Measurements from ENCODE around the gene WNK2. TPM values are rescaled to one million over a fixed set of nuclear protein-coding genes. Genes with fewer than 3 reads are reported as not detected.

WNK2 gene
- 10 to 100 TPM in 2 of 4 donors, 1 to 10 TPM in 2; 3.8 to 17.7 (median 9.0) TPM for total RNA-seq

- H3K9me3 ChIP-seq, result no peaks in the 10 kb centered on the region
- peak within 1 kb of the TSS in 2 of 4 donors; percentile 38 to 76 for H3K27ac ChIP-seq
- TF ChIP-seq CTCF (IDR thresholded peaks at IDR 0.05) (no peak), EP300 (IDR thresholded peaks at IDR 0.05) (no peak)
- WGBS, 2 donors, result 2 to 3% methylated on average over 7 to 54 of the region's 82 CpGs
- peak within 1 kb of the TSS; percentile 28 to 65 (median 31) for H3K4me3 ChIP-seq
- H3K36me3 ChIP-seq, result no peaks in the 10 kb centered on the region
- peaks cover 0 to 15% of the 10 kb centered on the region in 2 donors for H3K27me3 ChIP-seq
- peaks cover 0 to 16% (median 2%) of the 10 kb centered on the region in 4 donors for H3K4me1 ChIP-seq
- DNase-seq (ENCODE audit: low spot score in 2 of 2), result no peak
Observed at GRCh38 chr9:93183663-93184431, at the start of gene WNK2. WNK2 (plus strand) TSS chr9:93184139; CDS start chr9:93184930, 791 bp downstream.

GRCh38 chr9:93134740-93135444 is 49.0 kb upstream of the WNK2 start:
- no peaks in the 10 kb centered on the region for H3K27me3 ChIP-seq
- H3K36me3 ChIP-seq, result no peaks in the 10 kb centered on the region
- WGBS, 2 donors, result 73 to 75% methylated on average over 13 to 14 of the region's 14 CpGs
- peaks cover 0 to 61% (median 38%) of the 10 kb centered on the region in 4 donors for H3K4me1 ChIP-seq
- H3K9me3 ChIP-seq, result peaks cover 0 to 6% (median 0%) of the 10 kb centered on the region in 4 donors
- H3K4me3 ChIP-seq, result peak overlapping the region; percentile 69 to 97 (median 70)
- TF ChIP-seq EP300 (IDR thresholded peaks at IDR 0.05) (no peak), POLR2A (IDR thresholded peaks at IDR 0.05) (no peak), CTCF (IDR thresholded peaks at IDR 0.05) (no peak)
- DNase-seq (ENCODE audit: low spot score in 2 of 2), result no peak
- H3K27ac ChIP-seq, result peak overlapping the region; percentile 92 to 98 (median 96)

DNA sequence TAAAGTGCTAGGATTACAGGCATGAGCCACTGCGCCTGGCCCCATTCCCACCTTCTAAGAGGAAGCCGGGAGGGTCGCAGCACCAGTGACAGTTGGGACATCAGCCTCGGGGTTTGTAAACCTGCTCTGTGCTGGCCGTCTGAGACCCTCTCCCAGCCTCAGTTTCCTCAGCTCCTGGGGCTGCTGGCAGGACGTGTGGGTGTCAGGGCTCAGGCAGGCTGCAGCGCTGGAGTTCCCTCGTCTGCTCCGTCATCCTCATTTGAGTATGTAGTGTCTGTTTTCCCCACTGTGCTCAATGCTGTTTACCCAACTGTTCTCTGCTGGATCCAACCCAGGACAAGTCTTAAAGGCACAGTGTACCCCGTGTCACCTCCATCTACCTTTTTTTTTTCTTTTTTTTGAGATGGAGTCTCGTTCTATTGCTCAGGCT is 47.9 kb upstream of the WNK2 start:
- H3K27me3 ChIP-seq, result no peaks in the 10 kb centered on the region
- peak overlapping the region in 2 of 4 donors; percentile 52 to 53 for H3K27ac ChIP-seq
- H3K9me3 ChIP-seq, result peaks cover 0 to 6% (median 0%) of the 10 kb centered on the region in 4 donors
- TF ChIP-seq EP300 (IDR thresholded peaks at IDR 0.05) (peak in 1 of 2 donors; percentile 27), CTCF (IDR thresholded peaks at IDR 0.05) (no peak), POLR2A (IDR thresholded peaks at IDR 0.05) (no peak)
- peaks cover 0 to 49% (median 27%) of the 10 kb centered on the region in 4 donors for H3K4me1 ChIP-seq
- DNase-seq (ENCODE audit: low spot score in 2 of 2), result no peak
- no peaks in the 10 kb centered on the region for H3K36me3 ChIP-seq
- WGBS, 2 donors, result 27% methylated on average over 10 to 11 of the region's 11 CpGs
- H3K4me3 ChIP-seq, result peak overlapping the region in 1 of 4 donors; percentile 16

DNA sequence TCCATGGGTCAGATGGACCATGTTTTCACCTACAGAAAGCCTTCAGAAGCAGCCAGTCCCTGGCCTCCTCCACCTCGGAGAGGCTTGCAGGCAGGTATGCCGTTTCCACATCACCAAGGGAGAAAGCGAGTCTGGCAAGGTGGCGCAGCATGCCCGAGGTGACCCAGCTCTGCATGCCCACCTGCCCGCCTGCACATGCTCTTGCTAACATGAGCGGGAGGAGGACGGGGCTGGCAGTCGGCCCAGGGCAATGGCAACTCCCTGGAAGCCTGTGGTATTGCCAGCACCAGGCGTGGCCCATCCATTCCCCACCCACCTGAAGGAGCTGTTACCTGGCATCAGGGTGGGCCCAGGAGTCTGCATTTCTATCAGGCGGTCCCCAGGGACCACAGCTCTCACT is 46.6 kb upstream of the WNK2 start:
- Histone ChIP-seq H3K9me3 (peaks cover 0 to 6% (median 0%) of the 10 kb centered on the region in 4 donors), H3K27ac (no peak overlapping the region), H3K27me3 (no peaks in the 10 kb centered on the region), H3K4me1 (peaks cover 0 to 36% (median 15%) of the 10 kb centered on the region in 4 donors), H3K4me3 (no peak overlapping the region), H3K36me3 (no peaks in the 10 kb centered on the region)
- no peak for DNase-seq (ENCODE audit: low spot score in 2 of 2)
- no peak for TF ChIP-seq EP300 (IDR thresholded peaks at IDR 0.05)
- no peak for TF ChIP-seq POLR2A (IDR thresholded peaks at IDR 0.05)
- no peak for TF ChIP-seq CTCF (IDR thresholded peaks at IDR 0.05)
- WGBS, 2 donors, result 84 to 88% methylated on average over 9 of the region's 11 CpGs
